Loucy (cell line): Measurements from ENCODE around the gene FLT4.

ENCODE experiments used
- H2AFZ ChIP-seq: fragments of 200-600 bp; sonication (generic); 2 replicates; pipeline ENCODE4 v1.6.0; 2016; ENCODE audit warnings: antibody characterized with exemption, mild to moderate bottlenecking, low read length, moderate library complexity
- H3F3A ChIP-seq: fragments of 200-600 bp; 2 replicates; pipeline ENCODE4 v1.6.0; 2016; ENCODE audit warnings: antibody characterized with exemption, low read depth, mild to moderate bottlenecking
- H3K27me3 ChIP-seq: fragments of 200-600 bp; sonication (generic); 2 replicates; pipeline ENCODE4 v1.6.1; 2014; ENCODE audit warnings: low read length, mild to moderate bottlenecking; ENCODE audit not compliant: insufficient read depth, poor library complexity, severe bottlenecking
- H3K36me3 ChIP-seq: fragments of 200-600 bp; sonication (generic); 2 replicates; pipeline ENCODE4 v1.6.1; 2016; ENCODE audit warnings: low read length; ENCODE audit not compliant: insufficient read depth
- H3K4me1 ChIP-seq: fragments of 200-600 bp; sonication (generic); 2 replicates; pipeline ENCODE4 v1.5.1; 2014; ENCODE audit warnings: low read length, mild to moderate bottlenecking; ENCODE audit not compliant: insufficient read depth, poor library complexity, severe bottlenecking
- H3K4me2 ChIP-seq: fragments of 200-600 bp; sonication (generic); 2 replicates; pipeline ENCODE4 v1.6.0; 2014; ENCODE audit warnings: antibody characterized with exemption, low read length, low read depth, mild to moderate bottlenecking; ENCODE audit not compliant: poor library complexity, severe bottlenecking
- H3K4me3 ChIP-seq: fragments of 200-600 bp; sonication (generic); 2 replicates; pipeline ENCODE4 v1.5.1; 2014; ENCODE audit warnings: low read length, mild to moderate bottlenecking, mixed read lengths; ENCODE audit not compliant: poor library complexity, severe bottlenecking
- H3K79me2 ChIP-seq: fragments of 200-600 bp; sonication (generic); 2 replicates; pipeline ENCODE4 v1.6.1; 2014; ENCODE audit warnings: low read length; ENCODE audit not compliant: insufficient read depth
- H3K9ac ChIP-seq: fragments of 200-600 bp; sonication (generic); 2 replicates; pipeline ENCODE4 v1.6.0; 2014; ENCODE audit warnings: mild to moderate bottlenecking, low read depth, low read length, moderate library complexity; ENCODE audit not compliant: poor library complexity, severe bottlenecking
- H3K9me2 ChIP-seq: fragments of 200-600 bp; sonication (generic); replicated peaks from 2 replicates; pipeline ENCODE4 v1.6.1; 2016; ENCODE audit warnings: low read depth, low read length, mixed read lengths
- H3K9me3 ChIP-seq: fragments of 200-600 bp; sonication (generic); 2 replicates; pipeline ENCODE4 v1.6.1; 2014; ENCODE audit warnings: mild to moderate bottlenecking, antibody characterized with exemption, low read length, low read depth; ENCODE audit not compliant: insufficient read depth
- H4K20me1 ChIP-seq: fragments of 200-600 bp; sonication (generic); 2 replicates; pipeline ENCODE4 v1.6.0; 2014; ENCODE audit warnings: antibody characterized with exemption, low read length, mild to moderate bottlenecking; ENCODE audit not compliant: insufficient read depth, poor library complexity, severe bottlenecking
- CTCF ChIP-seq: fragments of 200-600 bp; sonication (generic); conservative IDR thresholded peaks from 2 replicates; pipeline ENCODE4 v1.5.1; 2014; ENCODE audit warnings: mild to moderate bottlenecking, antibody characterized with exemption, low read length
- EZH2phosphoT487 ChIP-seq: fragments of 200-600 bp; IDR thresholded peaks from 2 replicates; pipeline ENCODE4 v1.6.1; 2018; ENCODE audit warnings: antibody characterized with exemption, mild to moderate bottlenecking, moderate library complexity, borderline replicate concordance

FLT4 gene

GRCh38 chr5:180630426-180630825, 19.0 kb downstream of the FLT4 start:
- Histone ChIP-seq H3K4me3 (no peak overlapping the region), H2AFZ (no peak overlapping the region), H3K79me2 (no peaks in the 10 kb centered on the region), H4K20me1 (no peaks in the 10 kb centered on the region), H3F3A (no peaks in the 10 kb centered on the region), H3K9me2 (no peaks in the 10 kb centered on the region), H3K4me1 (no peaks in the 10 kb centered on the region), H3K9me3 (no peaks in the 10 kb centered on the region), H3K36me3 (no peaks in the 10 kb centered on the region), H3K27me3 (no peaks in the 10 kb centered on the region), H3K9ac (no peak overlapping the region), H3K4me2 (no peak overlapping the region)
- TF ChIP-seq EZH2phosphoT487 (no peak), CTCF (no peak)

GRCh38 chr5:180629831-180630382, 19.5 kb downstream of the FLT4 start:
- Histone ChIP-seq H3F3A (no peaks in the 10 kb centered on the region), H3K9me2 (no peaks in the 10 kb centered on the region), H3K4me2 (no peak overlapping the region), H3K36me3 (no peaks in the 10 kb centered on the region), H4K20me1 (no peaks in the 10 kb centered on the region), H3K27me3 (no peaks in the 10 kb centered on the region), H3K9me3 (no peaks in the 10 kb centered on the region), H2AFZ (no peak overlapping the region), H3K9ac (no peak overlapping the region), H3K4me3 (no peak overlapping the region), H3K4me1 (no peaks in the 10 kb centered on the region), H3K79me2 (no peaks in the 10 kb centered on the region)
- no peak for TF ChIP-seq EZH2phosphoT487
- no peak for TF ChIP-seq CTCF

- no peak overlapping the region for H3K4me2 ChIP-seq
- TF ChIP-seq EZH2phosphoT487, result no peak
- TF ChIP-seq CTCF, result no peak
- no peak overlapping the region for H3K4me3 ChIP-seq
- no peaks in the 10 kb centered on the region for H4K20me1 ChIP-seq
- no peaks in the 10 kb centered on the region for H3K27me3 ChIP-seq
- no peaks in the 10 kb centered on the region for H3K36me3 ChIP-seq
- no peak overlapping the region for H3K9ac ChIP-seq
- H3K4me1 ChIP-seq, result no peaks in the 10 kb centered on the region
- H3K9me3 ChIP-seq, result no peaks in the 10 kb centered on the region
- H3F3A ChIP-seq, result no peaks in the 10 kb centered on the region
- no peak overlapping the region for H2AFZ ChIP-seq
- H3K9me2 ChIP-seq, result no peaks in the 10 kb centered on the region
- H3K79me2 ChIP-seq, result no peaks in the 10 kb centered on the region
Measured at GRCh38 chr5:180628827-180629750, 20.3 kb downstream of the FLT4 start.
